ENCODE results near the gene USP38. TPM values are rescaled to one million over a fixed set of nuclear protein-coding genes. Genes with fewer than 3 reads are reported as not detected.

Gene USP38
- total and polyA plus RNA-seq, 2 experiments from 2014 or later = 7.7 to 34.4 TPM

GRCh38 chr4:143254491-143255226 is 69.9 kb downstream of the USP38 start:
- H3K27me3 ChIP-seq = no peaks in the 10 kb centered on the region
- H4K20me1 ChIP-seq (ENCODE audit: insufficient read depth, poor library complexity, severe bottlenecking) = no peaks in the 10 kb centered on the region
- no peaks in the 10 kb centered on the region for H3K79me2 ChIP-seq
- H3K4me1 ChIP-seq (ENCODE audit: insufficient read depth) = peaks cover 3% of the 10 kb centered on the region
- no peak overlapping the region for H2AFZ ChIP-seq
- TF ChIP-seq EZH2 (IDR thresholded peaks at IDR 0.05; ENCODE audit: borderline replicate concordance) = no peak
- TF ChIP-seq EZH2phosphoT487 (IDR thresholded peaks at IDR 0.05; ENCODE audit: low read depth, severe bottlenecking, unreplicated experiment) = no peak
- TF ChIP-seq, protein P1, sequence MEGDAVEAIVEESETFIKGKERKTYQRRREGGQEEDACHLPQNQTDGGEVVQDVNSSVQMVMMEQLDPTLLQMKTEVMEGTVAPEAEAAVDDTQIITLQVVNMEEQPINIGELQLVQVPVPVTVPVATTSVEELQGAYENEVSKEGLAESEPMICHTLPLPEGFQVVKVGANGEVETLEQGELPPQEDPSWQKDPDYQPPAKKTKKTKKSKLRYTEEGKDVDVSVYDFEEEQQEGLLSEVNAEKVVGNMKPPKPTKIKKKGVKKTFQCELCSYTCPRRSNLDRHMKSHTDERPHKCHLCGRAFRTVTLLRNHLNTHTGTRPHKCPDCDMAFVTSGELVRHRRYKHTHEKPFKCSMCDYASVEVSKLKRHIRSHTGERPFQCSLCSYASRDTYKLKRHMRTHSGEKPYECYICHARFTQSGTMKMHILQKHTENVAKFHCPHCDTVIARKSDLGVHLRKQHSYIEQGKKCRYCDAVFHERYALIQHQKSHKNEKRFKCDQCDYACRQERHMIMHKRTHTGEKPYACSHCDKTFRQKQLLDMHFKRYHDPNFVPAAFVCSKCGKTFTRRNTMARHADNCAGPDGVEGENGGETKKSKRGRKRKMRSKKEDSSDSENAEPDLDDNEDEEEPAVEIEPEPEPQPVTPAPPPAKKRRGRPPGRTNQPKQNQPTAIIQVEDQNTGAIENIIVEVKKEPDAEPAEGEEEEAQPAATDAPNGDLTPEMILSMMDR (IDR thresholded peaks at IDR 0.05; ENCODE audit: poor library complexity) = no peak
- H3K4me3 ChIP-seq = no peak overlapping the region
- no peak overlapping the region for H3K4me2 ChIP-seq
- H3K27ac ChIP-seq = no peak overlapping the region
- no peaks in the 10 kb centered on the region for H3K9me3 ChIP-seq (ENCODE audit: low read depth)
- H3K36me3 ChIP-seq (replicated peaks; ENCODE audit: insufficient read depth, low read depth) = no peaks in the 10 kb centered on the region
- 77% methylated on average over 5 of the region's 5 CpGs for WGBS (ENCODE audit: low lambda C conversion rate, missing lambda C conversion rate)
- no peaks in the 10 kb centered on the region for H3K9me2 ChIP-seq (replicated peaks; ENCODE audit: insufficient read depth)
- DNase-seq (ENCODE audit: low spot score) = no peak

- H3K9me2 ChIP-seq (replicated peaks; ENCODE audit: insufficient read depth) = no peaks in the 10 kb centered on the region
- no peak for TF ChIP-seq EZH2 (IDR thresholded peaks at IDR 0.05; ENCODE audit: borderline replicate concordance)
- no peaks in the 10 kb centered on the region for H4K20me1 ChIP-seq (ENCODE audit: insufficient read depth, poor library complexity, severe bottlenecking)
- H3K27ac ChIP-seq = no peak overlapping the region
- H3K4me2 ChIP-seq = no peak overlapping the region
- H3K4me1 ChIP-seq (ENCODE audit: insufficient read depth) = no peaks in the 10 kb centered on the region
- 77% methylated on average over 2 of the region's 2 CpGs for WGBS (ENCODE audit: low lambda C conversion rate, missing lambda C conversion rate)
- no peaks in the 10 kb centered on the region for H3K36me3 ChIP-seq (replicated peaks; ENCODE audit: insufficient read depth, low read depth)
- no peak overlapping the region for H2AFZ ChIP-seq
- no peaks in the 10 kb centered on the region for H3K9me3 ChIP-seq (ENCODE audit: low read depth)
- DNase-seq (ENCODE audit: low spot score) = no peak
- H3K79me2 ChIP-seq = no peaks in the 10 kb centered on the region
- H3K4me3 ChIP-seq = no peak overlapping the region
- no peaks in the 10 kb centered on the region for H3K27me3 ChIP-seq
Observed at GRCh38 chr4:143256456-143256855, 71.7 kb downstream of the USP38 start.

GRCh38 chr4:143257356-143257755 is 72.6 kb downstream of the USP38 start:
- H2AFZ ChIP-seq = no peak overlapping the region
- DNase-seq (ENCODE audit: low spot score) = no peak
- no peaks in the 10 kb centered on the region for H3K4me1 ChIP-seq (ENCODE audit: insufficient read depth)
- no peaks in the 10 kb centered on the region for H3K9me3 ChIP-seq (ENCODE audit: low read depth)
- H4K20me1 ChIP-seq (ENCODE audit: insufficient read depth, poor library complexity, severe bottlenecking) = no peaks in the 10 kb centered on the region
- no peak overlapping the region for H3K4me2 ChIP-seq
- H3K4me3 ChIP-seq = no peak overlapping the region
- H3K36me3 ChIP-seq (replicated peaks; ENCODE audit: insufficient read depth, low read depth) = no peaks in the 10 kb centered on the region
- H3K27me3 ChIP-seq = no peaks in the 10 kb centered on the region
- no peak for TF ChIP-seq EZH2 (IDR thresholded peaks at IDR 0.05; ENCODE audit: borderline replicate concordance)
- H3K9me2 ChIP-seq (replicated peaks; ENCODE audit: insufficient read depth) = no peaks in the 10 kb centered on the region
- no peaks in the 10 kb centered on the region for H3K79me2 ChIP-seq
- no peak overlapping the region for H3K27ac ChIP-seq

DNA sequence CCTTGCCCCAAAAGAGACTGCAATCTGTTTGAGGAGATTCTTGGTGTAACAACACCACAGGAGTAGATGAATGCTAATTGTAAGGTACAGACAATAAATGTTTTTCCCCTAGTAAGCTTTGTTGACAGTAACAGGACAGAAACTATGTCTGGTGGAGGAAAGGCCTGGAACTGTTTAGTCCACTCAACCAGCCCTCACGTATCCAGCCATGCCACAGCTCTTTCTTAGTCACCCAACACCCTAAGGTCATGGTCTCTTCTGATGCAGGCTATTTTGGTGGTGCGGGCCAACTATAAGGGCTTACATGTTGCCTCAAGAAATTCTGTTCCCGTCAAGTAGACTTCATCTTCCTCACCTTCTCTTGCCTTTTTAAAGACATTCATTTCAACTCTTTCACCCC is 76.0 kb downstream of the USP38 start:
- no peak overlapping the region for H3K27ac ChIP-seq
- no peak for DNase-seq (ENCODE audit: low spot score)
- H3K4me1 ChIP-seq (ENCODE audit: insufficient read depth) = no peaks in the 10 kb centered on the region
- no peak overlapping the region for H2AFZ ChIP-seq
- H3K9me2 ChIP-seq (replicated peaks; ENCODE audit: insufficient read depth) = no peaks in the 10 kb centered on the region
- H4K20me1 ChIP-seq (ENCODE audit: insufficient read depth, poor library complexity, severe bottlenecking) = no peaks in the 10 kb centered on the region
- no peak overlapping the region for H3K4me3 ChIP-seq
- no peaks in the 10 kb centered on the region for H3K79me2 ChIP-seq
- no peaks in the 10 kb centered on the region for H3K36me3 ChIP-seq (replicated peaks; ENCODE audit: insufficient read depth, low read depth)
- H3K9me3 ChIP-seq (ENCODE audit: low read depth) = no peaks in the 10 kb centered on the region
- H3K27me3 ChIP-seq = no peaks in the 10 kb centered on the region
- WGBS (ENCODE audit: low lambda C conversion rate, missing lambda C conversion rate) = 62% methylated on average over 3 of the region's 3 CpGs
- TF ChIP-seq EZH2 (IDR thresholded peaks at IDR 0.05; ENCODE audit: borderline replicate concordance) = no peak
- TF ChIP-seq, protein P1 (IDR thresholded peaks at IDR 0.05; ENCODE audit: poor library complexity) = no peak
- TF ChIP-seq EZH2phosphoT487 (IDR thresholded peaks at IDR 0.05; ENCODE audit: low read depth, severe bottlenecking, unreplicated experiment) = no peak
- no peak overlapping the region for H3K4me2 ChIP-seq

Data from hepatocyte (in vitro differentiated cells).